HepG2 (cell line): ENCODE measurements around the gene HNRNPA1. TPM values are rescaled to one million over a fixed set of nuclear protein-coding genes. Genes with fewer than 3 reads are reported as not detected.

ENCODE experiments used
- ATAC-seq: fragments of 200-7000 bp; cut with Tn5 transposase; 3 replicates; pipeline ENCODE4 v1.9.1; 2020; ENCODE audit warnings: mild to moderate bottlenecking, moderate library complexity
- BruUV-seq: library from RNA; stranded (reverse); fragments of 400-500 nt; replicated peaks from 2 replicates; lab custom pipeline; 2021; lab: Mats Ljungman, UMichigan
- CTCF ChIA-PET: fragments of 300-600 bp; formaldehyde crosslinking; extraction: SDS; loops from one replicate; lab custom pipeline; 2021; ENCODE audit warnings: low total read pairs, inconsistent platforms, low intra/inter-chr PET ratio; lab: Yijun Ruan, JAX
- POLR2A ChIA-PET: fragments of 350-600 bp; sonication (Branson Sonifier 250); formaldehyde crosslinking; loops from one replicate; lab custom pipeline; 2020; ENCODE audit warnings: antibody characterized with exemption, inconsistent platforms; lab: Yijun Ruan, JAX
- DNase-seq: peaks from one replicate; pipeline ENCODE4 v3.0.0-alpha.2; 2015; ENCODE audit warnings: low spot score
- FAIRE-seq: peaks from 3 replicates; lab custom pipeline; 2011; peaks lifted over from hg19 to GRCh38; lab: Jason Lieb, UNC
- H2AFZ ChIP-seq: one replicate; pipeline ENCODE4 v1.6.1; 2011; ENCODE audit warnings: low read length, inconsistent platforms
- H3K27ac ChIP-seq: fragments of 300-600 bp; 3 replicates; pipeline ENCODE4 v1.8.0; 2011; ENCODE audit warnings: mixed run types, mild to moderate bottlenecking, mixed read lengths, low read length, inconsistent platforms; ENCODE audit not compliant: insufficient read depth; ENCODE audit errors: extremely low read length
- H3K27me3 ChIP-seq, 2 experiments: fragments of 200-600 bp in 1 of 2; 2 replicates in 1 of 2; 3 replicates in 1 of 2; pipeline versions ENCODE4 v1.6.0 to v1.8.0; 2011; ENCODE audit warnings: low read length in 2 of 2, mild to moderate bottlenecking in 2 of 2, moderate library complexity in 2 of 2, inconsistent platforms in 1 of 2; ENCODE audit not compliant: insufficient read depth in 2 of 2, control insufficient read depth in 1 of 2
- H3K36me3 ChIP-seq, 2 experiments: fragments of 200-600 bp in 1 of 2; replicated peaks in 1 of 2; 2 replicates in 1 of 2; 3 replicates in 1 of 2; pipeline versions ENCODE4 v1.5.1 to v1.8.0; 2011; ENCODE audit warnings: low read length in 2 of 2, inconsistent platforms in 1 of 2; ENCODE audit not compliant: insufficient read depth in 2 of 2, control insufficient read depth in 1 of 2
- H3K4me1 ChIP-seq: 2 replicates; pipeline ENCODE4 v1.5.1; 2012; ENCODE audit warnings: low read length, inconsistent platforms; ENCODE audit not compliant: insufficient read depth
- H3K4me2 ChIP-seq: 2 replicates; pipeline ENCODE4 v1.6.0; 2011; ENCODE audit warnings: low read depth, low read length, inconsistent platforms
- H3K4me3 ChIP-seq, 3 experiments: fragments of 200-600 bp in 1 of 3; sonication (generic), shearing (Covaris generic) in 1 of 3; replicated peaks in 1 of 3; 2 replicates each; pipeline ENCODE4 v1.5.1; 2011 to 2016; ENCODE audit warnings: low read length in 3 of 3, inconsistent platforms in 2 of 3, low read depth in 2 of 3, mild to moderate bottlenecking in 2 of 3, control low read depth in 1 of 3, mixed read lengths in 1 of 3; ENCODE audit not compliant: insufficient read depth in 1 of 3
- H3K79me2 ChIP-seq: one replicate; pipeline ENCODE4 v1.6.1; 2011; ENCODE audit warnings: low read length, inconsistent platforms; ENCODE audit not compliant: insufficient read depth
- H3K9ac ChIP-seq: 2 replicates; pipeline ENCODE4 v1.6.0; 2011; ENCODE audit warnings: mild to moderate bottlenecking, low read depth, low read length, inconsistent platforms; ENCODE audit not compliant: insufficient read depth
- H3K9me3 ChIP-seq: 2 replicates; pipeline ENCODE4 v1.5.1; 2012; ENCODE audit warnings: mild to moderate bottlenecking, low read length
- H4K20me1 ChIP-seq: 2 replicates; pipeline ENCODE4 v1.6.0; 2011; ENCODE audit warnings: inconsistent platforms, mild to moderate bottlenecking, low read length, moderate library complexity; ENCODE audit not compliant: insufficient read depth
- ARID3A ChIP-seq: IDR thresholded peaks from 2 replicates; pipeline ENCODE4 v1.6.1; 2012; ENCODE audit warnings: low read depth, low read length, improper control_type of control experiment
- CBX2 ChIP-seq, 2 experiments: fragments of 200-600 bp in 1 of 2; sonication (generic); formaldehyde crosslinking in 1 of 2; IDR thresholded peaks; 2 replicates each; pipeline versions ENCODE4 v1.7.0 to v1.8.1; 2018 to 2022; ENCODE audit warnings: low read depth in 2 of 2, low read length in 1 of 2, mild to moderate bottlenecking in 1 of 2, missing genetic modification reagents in 1 of 2
- FOXA3 ChIP-seq: IDR thresholded peaks from 2 replicates; pipeline ENCODE4 v1.6.1; 2016; ENCODE audit warnings: missing genetic modification reagents, missing compliant biosample characterization
- GPBP1L1 ChIP-seq: sonication (generic); formaldehyde crosslinking; IDR thresholded peaks from 2 replicates; pipeline ENCODE4 v1.5.0; 2020; ENCODE audit warnings: mild to moderate bottlenecking, missing genetic modification reagents
- MIXL1 ChIP-seq: IDR thresholded peaks from 2 replicates; pipeline ENCODE4 v1.6.1; 2016
- RAD21 ChIP-seq: fragments of 450-650 bp; formaldehyde crosslinking; IDR thresholded peaks from 2 replicates; pipeline ENCODE4 v1.5.0; 2020; ENCODE audit warnings: mild to moderate bottlenecking
- SMC3 ChIP-seq: IDR thresholded peaks from 2 replicates; pipeline ENCODE4 v1.6.1; 2011; ENCODE audit warnings: low read length, improper control_type of control experiment
- STAG1 ChIP-seq: sonication (generic); formaldehyde crosslinking; IDR thresholded peaks from 2 replicates; pipeline ENCODE4 v1.4.0; 2020; ENCODE audit warnings: missing genetic modification reagents
- TFDP1 ChIP-seq: IDR thresholded peaks from 2 replicates; pipeline ENCODE4 v1.6.1; 2016; ENCODE audit warnings: missing compliant biosample characterization, missing genetic modification reagents, borderline replicate concordance
- ZBED4 ChIP-seq: sonication (generic); formaldehyde crosslinking; IDR thresholded peaks from 2 replicates; pipeline ENCODE4 v1.4.0; 2020; ENCODE audit warnings: missing genetic modification reagents, borderline replicate concordance
- ZNF124 ChIP-seq: sonication (generic); formaldehyde crosslinking; IDR thresholded peaks from 2 replicates; pipeline ENCODE4 v1.4.0; 2020; ENCODE audit warnings: missing genetic modification reagents
- ZNF33A ChIP-seq: sonication (generic); formaldehyde crosslinking; IDR thresholded peaks from 2 replicates; pipeline ENCODE4 v1.5.1; 2020; ENCODE audit warnings: missing genetic modification reagents, mild to moderate bottlenecking, moderate library complexity, borderline replicate concordance
- ZNF367 ChIP-seq: sonication (generic); formaldehyde crosslinking; IDR thresholded peaks from 2 replicates; pipeline ENCODE4 v1.4.0; 2020; ENCODE audit warnings: missing genetic modification reagents, borderline replicate concordance
- ZNF780A ChIP-seq: sonication (generic); formaldehyde crosslinking; IDR thresholded peaks from 2 replicates; pipeline ENCODE4 v1.8.0; 2022; ENCODE audit warnings: mild to moderate bottlenecking, missing genetic modification reagents, moderate library complexity
- WGBS: methylation state at CpG from one replicate; pipeline ENCODE4 v1.1.6; 2017; ENCODE audit warnings: low lambda C conversion rate; 5-methylcytosine and 5-hydroxymethylcytosine counted together
- in situ Hi-C: cut with HindIII; loops from 2 replicates; pipeline ENCODE4 v1.10.0; 2017; ENCODE audit warnings: low pct_unique_long_range_greater_than_20kb; ENCODE audit not compliant: extremely low pct_ligation_motif_present
- intact Hi-C: fragments of 100-400 bp; cut with micrococcal nuclease; formaldehyde crosslinking; loops from one replicate; pipeline ENCODE4 v1.10.0; 2022; ENCODE audit not compliant: unreplicated experiment
- polyA plus RNA-seq, 8 experiments: library from polyadenylated mRNA; depleted of rRNA in 3 of 8; stranded (reverse) in 7 of 8; unstranded in 1 of 8; fragments of >200 nt; fragmentation: Illumina TruSeq in 4 of 8; extraction: Trizol in 4 of 8; gene quantifications; 2 replicates each; pipeline versions ENCODE4 v1.2.1 to v1.2.3, GENCODE V29; 2011 to 2016; ENCODE audit warnings: low read depth in 4 of 8, missing spikeins in 1 of 8, mixed read lengths in 1 of 8; ENCODE audit not compliant: insufficient read depth in 1 of 8
- total RNA-seq, 5 experiments: library from RNA; depleted of rRNA; stranded (reverse); fragments of >200 nt; fragmentation: Illumina TruSeq; extraction: Trizol; gene quantifications; 2 replicates each; pipeline ENCODE4 v1.2.3, GENCODE V29; 2016; ENCODE audit warnings: low read depth in 1 of 5

Gene HNRNPA1
- total and polyA plus RNA-seq, 2 of the 13 experiments (the other 11 are each of a cell fraction or from before 2014, with no cell fraction given), result 535 to 1,820 TPM

- H3K4me3 ChIP-seq, result no peak overlapping the region
- WGBS, result 96% methylated on average over 1 of the region's 1 CpG
- peaks cover 1 to 25% of the 10 kb centered on the region in 2 experiments; a peak in 3 of 5 replicates for H3K36me3 ChIP-seq
- no peaks in the 10 kb centered on the region for H3K9me3 ChIP-seq
- BruUV-seq, result no TSS peak
- no peaks in the 10 kb centered on the region for H3K79me2 ChIP-seq
- CTCF ChIA-PET, result interaction anchor here (1.3 to 3.2 kb wide), 4 partner anchors 73 to 128 kb away, joined by 6 to 40 read pairs (median 8); partner anchors contain the start of gene COPZ1
- POLR2A ChIA-PET, result interaction anchor here (0.7 to 3.4 kb wide), 3 partner anchors 25 to 107 kb away, joined by 3 to 16 read pairs (median 4); partner anchors contain the start of genes CBX5 and HNRNPA1
- ATAC-seq (peak; percentile 52; the same call in 1 of the 3 replicates), DNase-seq (peak; percentile 38), FAIRE-seq (peak; percentile 63)
- H2AFZ ChIP-seq, result no peak overlapping the region
- H3K27ac ChIP-seq, result no peak overlapping the region
- H4K20me1 ChIP-seq, result no peaks in the 10 kb centered on the region
- intact Hi-C loops, result loop anchor here (1.0 kb wide), 3 partner anchors 73 to 117 kb away; no protein-coding TSS in a partner anchor
- in situ Hi-C loops, result loop anchor here (5.0 kb wide), 1 partner anchor 116 kb away; no protein-coding TSS in a partner anchor
- no peak overlapping the region for H3K4me2 ChIP-seq
- no peak overlapping the region for H3K9ac ChIP-seq
- H3K4me1 ChIP-seq, result no peaks in the 10 kb centered on the region
- H3K27me3 ChIP-seq, result no peaks in the 10 kb centered on the region
- TF ChIP-seq ZNF367 (CRISPR knock-in tag), result no peak
- TF ChIP-seq RAD21 (CRISPR knock-in tag), result peak; percentile 32; the same call in 1 of the 2 replicates
- TF ChIP-seq MIXL1, result 0 out of 2 replicates have a peak, but pooled peaks have one; percentile 21
- TF ChIP-seq GPBP1L1 (CRISPR knock-in tag), result no peak
- TF ChIP-seq ZNF124 (CRISPR knock-in tag), result no peak
- no peak for TF ChIP-seq ZBED4
- TF ChIP-seq CBX2 (IDR thresholded peaks at IDR 0.05; ENCODE audit: low read depth, low read length), result no peak
- TF ChIP-seq CBX2 (CRISPR knock-in tag; IDR thresholded peaks at IDR 0.05; ENCODE audit: low read depth), result no peak
- TF ChIP-seq ARID3A, result 0 out of 2 replicates have a peak, but pooled peaks have one; percentile 15
- no peak for TF ChIP-seq ZNF33A (CRISPR knock-in tag)
- no peak for TF ChIP-seq TFDP1 (CRISPR knock-in tag)
- TF ChIP-seq ZNF780A (CRISPR knock-in tag), result no peak
- peak; percentile 73 for TF ChIP-seq STAG1 (CRISPR knock-in tag)
- peak; percentile 71 for TF ChIP-seq SMC3
- no peak for TF ChIP-seq FOXA3 (CRISPR knock-in tag)
Measured at GRCh38 chr12:54251667-54252284, 28.8 kb upstream of the HNRNPA1 start.
